Epithelial cell of prostate (primary cell): ENCODE data around the gene MFRP.
"Not testable (repeated sequence)": the region's sequence is repeated elsewhere in the genome, so short reads cannot be mapped to it uniquely, and the experiment has no call there.

Experiments used
- DNase-seq: peaks from one replicate; pipeline ENCODE4 v3.0.0-alpha.2; 2011; ENCODE audit warnings: low read depth, low spot score
- H3K27ac ChIP-seq: fragments of 450-650 bp; 2 replicates; pipeline ENCODE4 v1.5.1; 2017; ENCODE audit warnings: mild to moderate bottlenecking

MFRP gene

DNA sequence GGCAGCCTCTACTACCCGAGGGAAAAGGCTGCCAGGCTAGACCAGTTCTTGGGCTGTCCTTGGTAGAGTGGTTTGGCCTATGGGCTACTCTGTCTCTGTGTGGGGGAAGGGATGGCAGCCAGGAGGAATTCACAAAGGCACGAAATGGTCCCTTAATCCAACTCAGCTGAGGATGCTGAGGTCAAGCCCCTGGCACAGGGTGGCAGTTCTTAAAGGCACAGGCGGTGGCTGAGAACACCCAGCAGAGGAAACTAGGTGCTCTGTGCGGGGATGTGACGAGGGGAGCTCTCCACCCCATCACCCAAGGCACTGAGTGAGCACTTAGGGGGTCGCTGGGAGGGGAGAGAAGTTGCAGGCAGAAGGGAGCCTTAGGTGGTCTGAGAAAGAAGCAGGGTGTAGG is at the start of gene MFRP:
MFRP (minus strand) TSS at position 101 of the 400 bp plus-strand sequence. CDS start 192 bp downstream, outside the sequence.
- DNase-seq = no peak
- no peak within 1 kb of the TSS for H3K27ac ChIP-seq

DNA sequence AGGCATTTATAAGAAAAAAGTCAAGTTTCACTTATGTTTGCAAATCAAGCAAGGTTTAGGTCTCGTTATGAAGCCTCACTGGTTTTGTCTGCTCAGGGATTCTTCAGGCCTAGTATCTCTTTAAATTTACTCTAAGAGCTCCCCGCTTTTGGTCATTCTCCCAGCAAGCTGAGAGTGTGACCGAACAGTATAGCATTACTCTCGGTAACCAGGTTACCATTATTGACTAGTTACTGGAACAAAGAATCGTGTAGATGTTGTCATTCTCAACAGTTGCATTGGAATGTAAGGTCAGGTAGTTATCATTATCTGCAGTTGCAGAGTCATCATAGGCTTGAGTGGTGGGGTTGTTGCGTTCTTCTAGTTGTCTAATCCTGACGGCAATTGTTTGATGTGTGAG is 44.8 kb upstream of the MFRP start:
- DNase-seq = no peak

DNA sequence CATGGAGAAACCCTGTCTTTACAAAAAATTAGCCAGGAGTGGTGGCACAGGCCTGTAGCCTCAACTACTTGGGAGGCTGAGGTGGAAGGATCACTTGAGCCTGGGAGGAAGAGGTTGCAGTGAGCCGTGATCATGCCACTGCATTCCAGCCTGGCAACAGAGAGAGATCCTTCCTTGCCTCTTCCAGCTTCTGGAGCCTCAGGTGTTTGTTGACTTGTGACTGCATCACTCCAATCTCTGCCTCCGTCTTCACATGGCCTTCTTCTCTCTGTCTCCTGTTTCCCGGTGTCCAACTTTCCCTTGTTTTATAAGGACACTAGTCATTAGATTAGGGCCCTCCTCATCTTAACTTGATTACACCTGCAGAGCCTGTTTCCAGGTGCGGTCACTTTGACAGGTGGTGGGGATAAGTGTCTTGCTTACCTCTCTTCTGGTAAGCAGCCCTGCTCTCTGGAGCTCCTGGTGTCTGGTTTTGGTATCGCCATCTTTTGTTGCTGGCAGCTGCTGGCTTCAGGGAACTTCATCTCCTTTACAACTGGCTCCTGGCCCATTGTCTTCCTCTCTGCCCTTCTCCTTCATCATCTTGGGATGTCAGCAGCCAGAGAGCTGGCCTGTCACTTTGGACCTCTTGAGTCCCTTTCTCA is 43.2 kb upstream of the MFRP start:
- H3K27ac ChIP-seq = no peak overlapping the region
- DNase-seq = no peak

More for the DNA sequence above, 44.8 kb upstream of the MFRP start:
- H3K27ac ChIP-seq = no peak overlapping the region

DNA sequence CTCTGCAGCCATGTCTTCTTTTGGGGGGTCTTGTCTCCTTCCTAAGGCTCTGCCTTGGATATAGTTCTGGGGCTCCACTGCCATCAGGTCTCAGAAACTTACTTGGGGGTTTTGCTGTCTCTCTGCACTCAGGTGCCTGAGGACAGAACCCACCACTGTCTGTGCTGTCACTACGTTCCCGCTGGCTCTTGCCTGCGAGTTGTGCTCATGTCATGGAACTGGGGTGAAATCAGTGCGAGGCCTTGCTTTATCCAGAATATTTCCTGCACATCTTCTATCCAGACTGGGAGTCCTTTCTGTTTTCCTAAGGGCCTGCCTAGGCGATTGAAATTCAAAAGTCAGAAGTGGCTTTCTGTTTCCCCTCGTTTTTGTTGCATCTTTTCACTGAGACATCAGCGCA is 41.6 kb upstream of the MFRP start:
- no peak overlapping the region for H3K27ac ChIP-seq
- DNase-seq = no peak

DNA sequence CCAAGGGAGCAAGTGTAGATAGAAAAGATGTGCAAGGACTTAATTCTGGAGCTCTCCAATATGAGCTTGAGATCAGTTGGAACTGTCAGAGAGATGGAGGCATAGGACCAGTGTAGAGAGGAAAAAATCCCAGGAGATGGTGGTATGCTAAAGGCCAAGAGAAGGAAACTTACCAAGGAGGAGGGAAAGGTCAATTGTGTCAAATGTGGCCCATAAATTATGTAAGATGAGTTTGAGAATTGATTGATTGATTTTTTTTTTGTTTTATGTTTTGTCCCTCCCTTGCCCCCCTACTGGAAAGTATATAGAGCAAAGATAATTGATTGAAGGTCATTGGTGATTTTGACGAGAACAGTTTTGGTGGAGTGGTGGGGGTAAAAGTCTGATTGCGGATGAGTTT is 37.8 kb upstream of the MFRP start:
- DNase-seq = no peak
- H3K27ac ChIP-seq = no peak overlapping the region

DNA sequence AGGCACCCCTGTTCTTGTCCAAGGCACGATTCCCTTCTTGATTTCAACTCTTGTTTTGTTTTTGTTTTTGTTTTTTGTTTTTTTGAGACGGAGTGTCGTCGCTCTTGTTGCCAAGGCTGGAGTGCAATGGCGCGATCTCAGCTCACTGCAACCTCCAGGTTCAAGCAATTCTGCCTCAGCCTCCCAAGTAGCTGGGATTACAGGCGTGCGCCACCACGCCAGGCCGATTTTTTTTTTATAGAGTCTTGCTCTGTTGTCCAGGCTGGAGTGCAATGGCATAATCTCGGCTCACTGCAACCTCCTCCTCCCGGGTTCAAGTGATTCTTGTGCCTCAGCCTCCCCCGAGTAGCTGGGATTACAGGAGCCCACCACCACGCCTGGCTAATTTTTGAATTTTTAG is 36.0 kb upstream of the MFRP start:
- not testable (repeated sequence) for DNase-seq, H3K27ac ChIP-seq

DNA sequence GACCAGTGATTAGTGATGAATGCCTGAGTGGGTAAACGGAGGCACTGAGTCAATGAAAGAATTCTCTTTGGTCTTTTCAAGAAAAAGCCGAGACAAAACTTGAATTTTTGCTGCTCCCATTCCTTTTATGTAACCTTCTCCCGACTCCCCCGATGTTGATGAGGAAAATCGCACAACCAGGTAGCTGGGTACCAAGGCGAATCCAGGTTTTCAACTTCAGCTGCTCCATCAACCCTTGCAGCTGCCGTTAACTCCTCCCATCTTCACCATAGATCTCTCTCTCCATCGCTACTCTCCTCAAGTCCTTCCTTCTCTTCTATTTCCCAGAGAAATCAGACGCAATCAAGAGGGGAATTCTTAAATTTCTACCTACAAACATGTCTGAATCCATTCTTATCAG is 35.6 kb upstream of the MFRP start:
- H3K27ac ChIP-seq = no peak overlapping the region
- DNase-seq = no peak

DNA sequence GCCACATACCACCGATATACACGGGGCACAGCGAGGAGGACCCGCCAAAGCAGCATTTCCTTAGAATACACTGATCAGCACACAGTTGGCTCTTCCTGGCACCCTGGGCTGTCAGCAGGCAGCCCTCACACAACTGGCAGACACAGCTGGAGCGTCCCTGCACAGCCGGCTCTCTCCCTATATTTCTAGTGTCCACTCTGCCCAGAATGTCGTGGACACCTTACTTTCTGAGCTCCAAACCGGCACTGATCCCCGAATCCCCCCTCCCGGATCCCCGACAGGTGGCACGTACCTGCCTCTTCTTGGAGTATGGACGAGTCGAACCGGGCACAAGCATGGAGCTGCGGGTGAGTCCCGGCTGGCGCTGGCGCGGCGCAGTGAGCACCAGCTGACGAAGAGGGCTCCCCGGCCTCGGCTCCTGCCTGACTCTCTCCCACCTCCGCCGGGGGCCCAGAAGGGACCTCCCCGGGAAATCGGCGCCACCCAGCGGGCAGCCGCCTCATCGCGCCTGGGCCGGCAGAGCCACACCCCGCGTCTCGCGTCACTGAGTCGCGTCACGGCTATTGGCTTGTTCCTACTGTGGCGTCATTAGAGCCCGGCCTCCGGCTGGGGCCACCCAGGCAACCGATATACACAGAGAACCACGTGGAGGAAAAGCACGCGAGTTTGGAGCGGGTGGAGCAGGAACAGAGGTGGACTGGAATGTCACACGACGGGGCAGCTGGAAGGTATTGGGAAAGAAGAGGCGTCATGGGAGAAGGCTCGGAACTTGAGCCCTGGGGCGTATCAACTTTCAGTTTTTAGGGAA is 34.9 kb upstream of the MFRP start, which contains the start of gene USP2:
USP2 (minus strand) TSS at position 510 of the 808 bp plus-strand sequence. CDS start 8,210 bp downstream, outside the sequence.
- DNase-seq = peak; percentile 85
- peak within 1 kb of the TSS; percentile 18 for H3K27ac ChIP-seq

DNA sequence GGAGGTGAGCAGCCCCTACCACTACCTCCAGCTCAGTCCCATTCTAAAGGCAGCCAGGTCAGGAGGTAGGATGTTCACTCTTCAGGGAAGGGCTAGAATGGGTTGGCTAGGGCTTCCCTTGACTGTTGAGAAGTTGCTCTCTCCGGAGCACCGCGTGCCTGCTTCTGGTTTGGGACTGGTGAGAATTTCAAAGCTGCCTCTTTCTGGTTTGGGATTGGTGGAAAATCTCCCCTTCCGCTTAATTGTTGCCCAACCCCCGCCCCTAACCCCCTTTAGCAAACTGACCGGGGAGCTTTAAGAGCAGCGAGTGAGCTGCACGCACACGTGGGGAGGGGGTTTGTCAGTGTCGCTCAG is 34.3 kb upstream of the MFRP start:
- DNase-seq = no peak
- H3K27ac ChIP-seq = peak overlapping the region; percentile 18

DNA sequence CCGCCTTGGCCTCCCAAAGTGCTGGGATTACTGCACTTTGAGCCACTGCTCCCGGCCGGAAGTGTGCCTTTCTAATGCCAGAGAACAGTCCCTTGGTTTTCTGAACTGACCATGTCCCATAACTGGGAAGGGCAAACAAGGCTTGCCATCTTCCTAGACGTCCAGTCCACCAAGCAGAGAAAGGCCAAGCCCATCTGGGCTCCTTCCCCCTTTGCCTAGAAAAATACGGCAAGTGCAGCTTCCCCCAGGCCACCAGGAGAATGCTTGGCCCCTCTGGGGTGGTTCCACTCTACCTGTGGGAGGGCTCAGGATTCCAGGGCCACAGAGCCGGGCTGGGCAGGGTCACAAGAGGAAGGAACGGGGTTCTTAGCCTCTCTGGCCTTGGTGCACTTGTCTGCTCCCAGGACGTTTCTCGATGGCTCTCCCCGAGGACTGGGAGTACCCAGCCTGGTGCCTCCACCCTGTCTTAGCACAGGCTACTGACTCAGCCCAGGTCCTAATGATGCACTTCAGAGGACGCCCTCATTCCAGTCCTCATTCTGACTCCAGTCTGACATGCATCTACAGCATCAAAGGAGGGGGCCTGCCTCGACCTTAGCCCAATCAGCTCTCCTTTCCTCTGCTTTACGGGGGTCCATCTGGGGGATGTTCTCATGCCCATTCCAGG is 33.8 kb upstream of the MFRP start:
- H3K27ac ChIP-seq = peak overlapping the region; percentile 18
- DNase-seq = no peak

DNA sequence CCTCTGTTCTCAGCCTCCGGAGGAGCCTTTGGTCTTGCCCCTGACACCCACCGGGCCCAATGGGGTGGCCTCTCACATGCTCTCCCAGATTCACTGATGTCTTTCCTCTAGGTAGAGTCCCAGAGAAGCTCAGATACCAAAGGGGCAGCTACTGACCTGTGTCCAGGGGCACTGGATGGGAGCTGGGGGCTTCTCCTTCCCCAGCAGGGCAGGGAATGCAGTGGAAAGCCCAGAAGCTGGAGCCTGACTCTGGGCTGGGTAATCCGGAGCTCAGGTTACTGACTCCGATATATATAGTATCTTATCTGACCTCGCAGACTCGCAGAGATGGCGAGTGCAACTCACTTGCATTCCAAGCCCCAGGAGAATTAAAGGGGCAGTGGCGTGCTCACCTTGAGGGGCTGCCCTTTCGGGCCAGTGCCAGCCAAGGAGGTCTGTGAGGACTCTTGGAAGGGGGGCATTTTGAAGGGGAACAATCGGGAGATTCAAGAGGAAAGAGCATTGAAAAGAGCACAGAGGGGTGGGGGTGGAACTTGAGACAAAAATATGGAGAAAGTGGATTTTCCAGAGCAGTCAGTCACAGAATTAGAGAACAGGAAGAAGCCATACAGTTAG is 32.5 kb upstream of the MFRP start:
- H3K27ac ChIP-seq = no peak overlapping the region

DNA sequence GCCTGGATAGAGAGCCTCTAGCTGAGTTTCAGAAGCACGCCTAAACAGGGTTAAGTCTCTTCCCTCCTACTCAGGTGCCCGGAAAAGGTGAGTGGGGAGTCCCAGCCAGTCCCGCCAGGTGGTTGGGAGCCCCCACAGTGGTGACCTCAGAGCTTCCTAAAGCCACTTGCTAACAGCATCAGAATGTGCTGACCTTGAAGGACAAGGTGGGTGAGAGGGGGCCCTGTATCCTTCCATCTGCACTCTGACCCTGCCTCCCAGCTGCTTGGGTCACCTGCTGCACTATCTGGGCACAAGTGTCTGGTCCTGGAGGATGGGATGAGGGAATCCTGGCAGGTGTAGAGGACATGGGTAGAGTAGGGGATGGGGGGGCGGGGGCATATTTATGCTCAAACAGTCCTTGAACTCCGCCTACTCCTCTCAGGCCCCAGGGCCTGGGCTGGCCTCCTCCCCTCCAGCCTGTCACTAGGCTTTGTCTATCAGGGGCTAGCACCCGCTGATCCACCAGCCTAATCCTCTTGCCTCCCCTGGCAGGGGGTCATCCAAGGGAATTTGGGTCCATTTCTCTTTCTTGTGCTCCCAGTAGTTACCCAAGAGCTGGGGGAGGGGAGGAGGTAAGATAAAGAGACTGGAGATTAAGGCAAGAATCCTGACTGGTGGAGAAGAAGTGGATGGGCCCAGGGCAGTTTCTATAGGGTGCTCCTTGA is 31.6 kb upstream of the MFRP start:
- peak overlapping the region; percentile 82 for H3K27ac ChIP-seq
- DNase-seq = no peak

More for the DNA sequence above, 32.5 kb upstream of the MFRP start:
- no peak for DNase-seq

DNA sequence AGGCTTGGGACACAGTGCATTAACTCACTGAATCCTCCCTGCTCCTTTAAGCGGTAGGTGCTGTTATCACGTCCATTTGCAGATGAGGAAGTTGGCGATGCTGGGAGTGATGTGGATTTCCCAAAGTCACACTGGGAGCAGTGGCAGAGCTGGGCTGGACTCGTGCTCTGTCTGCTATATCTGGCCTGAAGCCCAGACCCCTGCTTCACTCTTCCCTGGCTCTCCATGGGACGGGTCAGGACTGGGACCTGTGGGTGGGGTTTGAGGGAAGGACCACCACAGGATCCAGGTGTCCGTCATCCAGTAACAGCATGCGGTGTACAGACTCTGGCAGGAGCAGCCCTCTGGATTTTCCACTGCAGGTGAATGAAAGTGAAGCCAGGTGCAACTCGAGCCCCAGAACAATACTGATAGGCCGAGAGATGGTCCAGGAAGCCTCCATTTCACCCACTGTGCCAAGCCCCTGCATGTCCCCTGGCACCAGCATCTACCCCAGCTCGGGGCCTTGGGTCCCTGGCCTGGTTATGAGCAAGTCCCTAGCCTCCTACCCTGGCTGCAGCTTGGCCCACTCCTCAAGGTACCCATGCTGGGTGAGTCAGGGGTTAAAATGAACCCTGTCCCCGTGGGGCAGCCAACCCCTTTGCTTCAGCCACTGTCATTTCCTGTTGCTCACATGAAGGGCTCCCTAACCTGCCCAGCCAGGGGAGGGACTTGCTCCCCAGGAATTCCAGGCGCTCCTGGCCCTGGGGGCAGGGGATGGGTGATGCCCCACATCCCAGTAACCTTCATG is 30.8 kb upstream of the MFRP start:
- DNase-seq = no peak
- peak overlapping the region; percentile 82 for H3K27ac ChIP-seq

DNA sequence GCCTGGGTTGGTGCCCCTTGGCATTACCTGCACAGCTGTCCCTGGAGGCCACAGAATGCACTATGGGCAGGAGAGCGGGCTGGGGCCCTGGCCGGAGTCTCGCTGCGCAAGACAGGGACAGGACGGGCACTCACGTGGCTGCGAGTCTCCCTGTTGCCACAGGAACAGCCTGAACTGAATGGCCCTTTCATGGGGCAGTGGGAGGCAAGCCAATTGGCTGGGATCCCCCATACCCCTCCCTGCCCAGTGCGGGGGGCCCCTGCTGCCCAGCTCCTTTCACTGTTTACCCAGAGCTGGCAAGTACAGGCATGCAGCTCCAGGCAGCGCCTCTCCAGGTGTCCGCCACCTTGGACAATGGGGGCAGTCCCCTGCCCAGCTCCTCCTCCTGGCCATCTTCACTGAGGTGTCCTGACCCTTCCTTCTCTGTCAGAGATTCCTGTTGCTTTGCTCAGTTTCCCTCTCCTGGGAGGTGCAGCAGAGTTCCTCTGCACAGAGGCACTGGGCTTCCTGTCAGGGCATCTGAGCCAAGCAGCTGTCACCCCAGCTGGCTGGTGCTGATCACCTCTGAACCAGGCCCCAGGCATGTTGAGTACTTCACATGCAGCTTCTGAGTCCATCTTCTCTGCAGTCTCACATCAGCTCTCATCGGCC is 29.8 kb upstream of the MFRP start:
- DNase-seq = no peak

DNA sequence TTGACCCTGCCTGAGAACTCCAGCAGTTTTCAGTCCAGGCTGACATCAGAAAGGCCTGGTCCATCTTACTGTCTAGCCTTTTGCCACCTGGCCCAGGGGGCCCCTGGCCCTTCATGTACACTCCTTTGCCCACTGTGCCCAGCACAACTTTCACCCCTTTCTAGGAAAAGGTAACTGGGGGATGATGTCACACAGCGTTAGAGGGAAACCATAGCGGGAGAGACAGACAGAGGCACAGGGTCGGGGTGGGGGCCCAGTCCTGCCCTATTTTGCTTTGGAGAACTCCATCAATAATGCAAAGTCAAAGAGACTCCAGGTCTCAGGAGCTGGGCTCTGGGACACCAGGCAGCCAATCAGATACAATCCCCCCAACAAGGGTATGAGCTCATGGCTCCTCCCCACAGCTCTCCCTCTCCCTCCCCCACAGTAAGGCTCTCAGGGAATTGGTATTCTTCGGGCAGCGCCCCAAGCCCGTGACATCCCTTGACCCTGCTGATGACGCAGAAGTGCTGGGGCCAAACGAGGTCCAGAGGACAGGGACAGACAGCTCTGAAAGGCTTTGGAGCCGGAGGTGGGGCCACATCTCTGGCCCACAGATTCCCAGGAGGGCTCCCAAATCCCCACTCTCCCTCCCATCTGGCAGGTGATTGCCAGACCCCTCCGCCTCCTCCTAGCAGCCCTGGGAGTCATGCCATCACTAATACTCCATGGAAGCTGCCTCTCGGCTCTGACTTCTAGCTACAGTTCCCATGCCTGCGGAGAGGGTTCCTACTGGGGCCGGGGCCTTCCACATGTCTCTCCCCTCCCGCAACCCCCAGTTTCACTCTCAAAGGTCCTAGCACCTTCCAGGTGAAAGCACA is 29.1 kb upstream of the MFRP start:
- peak overlapping the region; percentile 82 for H3K27ac ChIP-seq

More for the DNA sequence above, 29.8 kb upstream of the MFRP start:
- H3K27ac ChIP-seq = peak overlapping the region; percentile 82

DNA sequence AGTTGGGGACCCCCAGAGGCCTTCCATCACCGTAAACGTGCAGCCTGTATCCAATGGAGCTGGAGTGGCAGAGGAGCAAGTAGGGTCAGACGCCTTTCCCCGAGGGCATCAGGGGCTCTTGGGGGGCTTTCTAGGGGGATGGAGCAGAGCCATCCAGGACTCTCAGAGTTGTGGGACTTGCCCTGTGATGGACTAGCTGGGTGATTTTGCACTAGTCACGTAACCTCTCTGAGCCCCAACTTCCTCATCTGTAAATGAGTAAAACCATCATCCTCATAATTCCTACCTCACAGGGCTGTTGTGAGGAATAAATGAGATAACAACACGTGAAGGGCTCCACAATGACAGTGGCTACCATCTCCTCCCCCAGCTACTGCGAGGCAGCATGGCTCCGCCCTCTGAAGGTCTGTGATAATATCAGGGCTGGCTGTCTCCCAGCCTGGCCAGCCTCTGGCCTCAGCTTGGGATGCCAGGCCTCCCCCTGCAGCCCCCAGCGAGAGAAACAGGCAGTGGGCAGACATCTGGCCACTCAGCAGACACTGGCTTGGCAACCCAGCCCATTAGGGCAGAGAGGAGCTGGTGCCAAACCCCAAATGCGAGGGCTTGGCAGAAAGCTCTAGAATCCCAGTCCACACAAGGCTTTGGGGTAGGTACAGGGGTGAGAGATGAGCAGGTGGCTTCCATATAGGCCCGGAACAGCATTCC is 28.3 kb upstream of the MFRP start:
- peak overlapping the region; percentile 82 for H3K27ac ChIP-seq
- no peak for DNase-seq

More for the DNA sequence above, 29.1 kb upstream of the MFRP start:
- DNase-seq = no peak

DNA sequence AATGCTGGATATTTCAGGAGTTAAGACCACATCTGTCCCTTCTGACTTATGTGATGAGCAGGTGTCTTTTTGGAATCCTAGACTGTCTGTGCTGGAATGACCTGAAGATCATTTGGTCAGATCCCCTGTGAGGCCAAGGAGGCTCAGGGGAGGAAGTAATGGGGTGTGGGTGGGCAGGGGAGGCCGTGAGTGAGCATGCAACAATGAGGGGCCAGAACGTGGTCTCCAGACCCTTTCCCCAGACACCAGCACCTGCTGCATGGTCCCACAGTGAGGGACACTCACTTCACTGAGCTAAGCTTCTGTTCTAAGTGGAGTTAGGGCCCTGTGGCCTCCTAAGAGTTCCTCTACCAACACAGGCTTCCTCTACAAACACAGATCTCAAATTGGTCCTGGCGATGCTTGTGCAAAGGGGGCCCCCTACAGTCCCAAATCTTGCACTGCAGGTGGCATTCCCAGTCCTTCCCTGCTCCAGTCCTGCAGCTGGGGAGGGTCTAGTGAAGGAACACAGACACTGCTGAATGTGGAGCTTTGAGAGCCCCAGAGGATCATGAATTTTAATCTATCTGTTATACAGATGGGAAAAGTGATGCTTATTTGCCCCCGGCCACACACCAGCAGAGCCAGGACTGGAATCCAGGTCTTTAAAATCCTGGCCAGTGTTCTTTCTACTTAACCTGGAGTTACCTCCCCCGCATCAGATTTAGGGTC is 27.6 kb upstream of the MFRP start:
- DNase-seq = no peak
- no peak overlapping the region for H3K27ac ChIP-seq
